HUES6 (cell line): ENCODE measurements around the gene CDKAL1.

Experiments
- H3K27ac ChIP-seq: 2 replicates; pipeline ENCODE4 v1.7.0; 2013; ENCODE audit warnings: low read depth, mild to moderate bottlenecking, low read length, inconsistent platforms
- H3K27me3 ChIP-seq: 2 replicates; pipeline ENCODE4 v1.6.1; 2013; ENCODE audit warnings: low read length; ENCODE audit not compliant: control insufficient read depth, insufficient read depth
- H3K36me3 ChIP-seq: 2 replicates; pipeline ENCODE4 v1.6.1; 2013; ENCODE audit warnings: low read length; ENCODE audit not compliant: control insufficient read depth, insufficient read depth
- H3K4me1 ChIP-seq: 2 replicates; pipeline ENCODE4 v1.6.1; 2013; ENCODE audit warnings: low read length; ENCODE audit not compliant: control insufficient read depth, insufficient read depth
- H3K4me3 ChIP-seq: 2 replicates; pipeline ENCODE4 v1.5.1; 2013; ENCODE audit warnings: low read depth, low read length
- H3K9ac ChIP-seq: one replicate; pipeline ENCODE4 v1.6.1; 2013; ENCODE audit warnings: mild to moderate bottlenecking, low read length
- H3K9me3 ChIP-seq: 2 replicates; pipeline ENCODE4 v1.6.1; 2013; ENCODE audit warnings: low read depth, low read length; ENCODE audit not compliant: control insufficient read depth, insufficient read depth

The CDKAL1 gene

DNA sequence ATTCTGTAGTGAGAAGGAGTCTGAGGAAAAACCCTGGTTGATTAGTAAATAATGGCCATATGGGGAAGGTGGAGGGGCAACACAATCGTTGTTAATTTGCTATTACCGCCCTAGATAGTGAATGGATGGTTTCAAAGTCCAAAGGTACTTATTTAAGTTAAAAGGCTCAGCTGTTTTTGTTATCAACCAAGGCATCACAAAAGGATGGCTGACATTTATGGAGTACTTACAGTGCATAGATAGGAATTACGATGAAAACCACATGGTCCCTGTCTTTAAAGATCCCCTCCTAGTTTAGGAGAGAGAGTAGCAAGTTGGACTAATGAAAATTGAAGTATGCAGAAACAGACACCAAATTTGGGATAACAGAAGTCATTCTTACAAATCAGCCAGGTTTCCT, 319.6 kb downstream of the CDKAL1 start:
- no peaks in the 10 kb centered on the region for H3K27me3 ChIP-seq
- H3K36me3 ChIP-seq, result no peaks in the 10 kb centered on the region
- H3K9me3 ChIP-seq, result no peaks in the 10 kb centered on the region
- H3K4me1 ChIP-seq, result 0 out of 2 replicates have a peak, but pooled peaks cover 4% of the 10 kb centered on the region
- H3K9ac ChIP-seq, result no peak overlapping the region
- no peak overlapping the region for H3K4me3 ChIP-seq
- no peak overlapping the region for H3K27ac ChIP-seq

DNA sequence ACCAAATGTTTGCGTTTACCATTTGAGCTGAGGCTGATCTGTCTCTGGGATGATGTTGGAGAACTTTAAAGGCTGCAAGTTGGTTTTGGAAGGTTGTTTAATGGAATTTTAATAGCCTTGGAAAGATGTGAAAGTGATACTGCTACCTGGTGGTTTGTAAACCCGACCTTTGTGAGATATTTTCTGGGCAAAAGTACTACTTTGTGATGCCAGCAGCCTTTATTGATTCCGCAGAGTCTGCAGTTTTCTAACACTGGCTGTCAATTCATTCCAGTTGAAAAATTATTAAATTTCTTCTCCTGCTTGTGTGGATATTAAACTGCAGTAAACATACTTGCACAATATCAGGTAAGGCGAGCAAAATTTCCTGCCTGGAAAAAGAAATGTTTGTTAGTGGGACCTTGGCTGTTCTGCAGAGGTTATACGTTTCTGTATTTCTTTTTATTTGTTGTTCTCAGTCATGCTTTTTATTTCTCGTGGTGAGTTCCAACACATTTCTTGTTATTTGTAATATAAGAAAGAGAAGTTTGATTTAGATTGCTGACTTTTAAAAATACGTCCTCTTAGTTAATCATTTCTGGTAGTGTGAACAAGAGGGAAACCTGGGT, 322.5 kb downstream of the CDKAL1 start:
- peaks cover 7% of the 10 kb centered on the region for H3K4me1 ChIP-seq
- H3K9me3 ChIP-seq, result no peaks in the 10 kb centered on the region
- H3K27me3 ChIP-seq, result no peaks in the 10 kb centered on the region
- no peak overlapping the region for H3K9ac ChIP-seq
- no peak overlapping the region for H3K4me3 ChIP-seq
- no peak overlapping the region for H3K27ac ChIP-seq
- H3K36me3 ChIP-seq, result no peaks in the 10 kb centered on the region

DNA sequence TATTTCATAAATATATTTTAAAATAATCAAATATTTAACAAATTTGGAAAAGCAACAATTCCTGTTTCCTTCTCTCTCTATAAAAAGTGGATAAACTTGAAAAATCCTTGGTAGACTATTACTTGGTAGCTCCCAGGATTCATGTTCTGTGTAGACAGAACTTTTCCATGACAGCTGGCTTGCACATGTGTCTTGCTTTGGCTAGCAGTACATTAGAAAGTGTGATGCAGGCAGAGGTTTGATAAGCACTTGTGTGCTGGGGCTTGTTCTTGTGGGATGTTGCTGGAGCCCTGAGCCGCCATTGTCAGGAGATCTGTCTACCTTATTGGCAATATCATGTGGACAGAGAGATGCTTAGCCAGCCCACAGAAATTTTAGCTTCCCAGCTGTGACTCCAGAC, 327.2 kb downstream of the CDKAL1 start:
- Histone ChIP-seq H3K27me3 (no peaks in the 10 kb centered on the region), H3K27ac (no peak overlapping the region), H3K9ac (no peak overlapping the region), H3K9me3 (no peaks in the 10 kb centered on the region), H3K36me3 (no peaks in the 10 kb centered on the region), H3K4me1 (peaks cover 19% of the 10 kb centered on the region), H3K4me3 (no peak overlapping the region)

DNA sequence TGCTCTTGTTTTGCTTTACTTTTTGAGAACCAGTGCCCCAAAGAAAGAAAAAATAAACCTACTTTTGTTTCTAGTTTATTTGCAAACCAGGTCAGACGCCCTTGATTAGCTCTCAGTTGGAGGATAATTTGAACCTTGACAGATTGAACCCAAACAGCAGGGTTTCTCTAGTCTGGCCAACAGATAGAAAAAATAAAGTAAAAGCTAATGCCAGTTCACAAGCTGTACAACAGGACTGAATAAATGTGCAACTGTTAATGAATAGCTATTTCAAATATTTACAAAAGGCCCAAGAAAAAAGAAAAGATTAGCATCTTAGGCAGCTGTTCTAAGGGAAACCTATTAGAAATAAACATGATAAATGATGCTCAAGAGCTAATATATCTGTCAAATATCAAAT, 331.8 kb downstream of the CDKAL1 start:
- H3K27ac ChIP-seq, result peak overlapping the region; percentile 76; the same call in 1 of the 2 replicates
- no peaks in the 10 kb centered on the region for H3K27me3 ChIP-seq
- H3K9me3 ChIP-seq, result no peaks in the 10 kb centered on the region
- H3K4me3 ChIP-seq, result no peak overlapping the region
- peaks cover 41% of the 10 kb centered on the region for H3K4me1 ChIP-seq
- H3K9ac ChIP-seq, result no peak overlapping the region
- no peaks in the 10 kb centered on the region for H3K36me3 ChIP-seq

DNA sequence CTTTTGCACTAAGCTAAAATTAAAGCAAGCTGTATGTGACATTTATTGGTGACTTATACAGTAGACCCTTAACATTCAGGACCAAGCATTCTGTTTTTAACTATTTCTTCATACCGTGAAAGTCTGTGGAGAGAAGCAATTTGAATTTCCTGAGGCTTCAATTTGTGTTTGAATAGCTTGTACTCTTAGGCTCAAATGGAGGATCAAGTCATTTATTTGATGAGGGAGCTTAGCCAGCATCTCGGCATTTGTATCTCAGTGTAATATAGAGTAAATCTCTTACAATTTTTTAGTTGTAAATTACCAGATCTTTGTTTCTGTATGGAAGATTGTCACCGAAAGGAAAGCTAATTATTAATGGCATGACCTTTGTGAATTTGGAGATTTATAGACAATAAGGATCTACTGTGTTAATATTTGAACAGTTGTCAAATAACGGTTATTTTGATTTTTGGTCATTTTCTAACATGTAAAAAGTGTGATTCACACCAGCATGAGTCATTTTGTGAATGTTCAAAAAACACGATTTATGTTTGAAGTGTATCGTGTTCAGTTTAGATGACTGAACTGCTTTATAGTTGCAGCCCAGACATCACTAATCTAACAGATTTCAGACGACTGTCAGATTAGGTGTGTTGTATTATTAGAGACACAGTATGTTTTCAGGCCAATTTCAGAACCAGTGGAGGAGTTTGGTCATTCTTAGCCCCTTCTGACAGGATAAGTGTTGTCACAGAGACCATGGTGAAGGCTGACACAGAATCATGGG, 332.9 kb downstream of the CDKAL1 start:
- no peaks in the 10 kb centered on the region for H3K9me3 ChIP-seq
- H3K9ac ChIP-seq, result peak overlapping the region; percentile 29
- H3K27ac ChIP-seq, result peak overlapping the region; percentile 76
- no peaks in the 10 kb centered on the region for H3K36me3 ChIP-seq
- H3K27me3 ChIP-seq, result no peaks in the 10 kb centered on the region
- H3K4me1 ChIP-seq, result peaks cover 46% of the 10 kb centered on the region
- H3K4me3 ChIP-seq, result no peak overlapping the region

DNA sequence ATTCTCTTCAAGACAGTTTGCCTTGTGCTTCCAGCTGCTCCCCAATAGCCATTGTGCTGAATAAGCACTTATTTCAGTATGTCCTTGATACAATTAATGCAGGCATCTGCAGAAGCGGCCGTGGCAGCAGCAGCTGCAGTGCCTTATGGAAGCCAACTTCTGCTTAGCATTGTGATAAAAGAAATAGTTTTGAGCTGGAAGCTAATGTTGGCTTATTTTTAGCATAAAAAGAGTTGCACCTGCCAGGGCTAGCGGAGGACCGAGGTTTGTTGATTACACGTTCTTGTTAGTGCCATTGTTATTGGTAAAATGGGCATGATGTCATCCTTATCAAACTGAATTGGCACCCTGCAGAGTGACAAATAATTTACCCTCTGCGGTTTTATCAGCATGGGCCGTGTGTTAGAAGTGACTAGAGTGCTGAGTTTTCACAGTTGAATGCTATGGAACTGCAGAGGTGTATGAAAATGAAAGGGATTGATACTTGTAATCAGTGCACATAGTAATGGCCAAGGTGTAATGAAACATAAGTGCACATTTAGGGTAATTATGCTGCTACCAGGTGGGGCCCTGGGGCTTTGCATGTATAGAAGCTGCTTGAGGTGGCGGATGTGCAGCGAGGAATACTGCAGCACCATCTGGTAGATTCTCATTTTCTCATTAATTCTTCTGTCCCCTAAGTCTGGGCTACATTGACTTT, 334.3 kb downstream of the CDKAL1 start:
- H3K27me3 ChIP-seq, result no peaks in the 10 kb centered on the region
- H3K36me3 ChIP-seq, result no peaks in the 10 kb centered on the region
- H3K9ac ChIP-seq, result no peak overlapping the region
- H3K9me3 ChIP-seq, result no peaks in the 10 kb centered on the region
- H3K4me3 ChIP-seq, result no peak overlapping the region
- H3K27ac ChIP-seq, result no peak overlapping the region
- peaks cover 56% of the 10 kb centered on the region for H3K4me1 ChIP-seq

DNA sequence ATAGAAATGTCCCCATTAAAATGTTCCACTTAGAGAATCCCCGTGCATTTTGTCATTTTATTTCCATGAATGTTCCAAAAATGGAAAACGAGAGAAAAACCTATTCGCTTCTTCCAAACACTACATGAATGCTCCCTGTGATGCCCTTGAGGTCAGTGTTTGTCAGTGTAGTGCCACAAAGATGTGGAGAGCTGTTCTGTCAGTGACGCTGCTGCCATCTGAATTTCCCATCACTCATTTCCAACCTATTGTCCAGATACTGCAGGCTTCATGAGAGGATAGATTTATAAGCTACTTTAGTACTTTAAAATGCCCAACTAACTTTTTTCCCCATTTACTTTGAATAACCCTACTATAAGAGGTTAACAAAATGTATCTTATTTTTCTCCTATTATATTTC, 335.8 kb downstream of the CDKAL1 start:
- Histone ChIP-seq H3K4me1 (peaks cover 68% of the 10 kb centered on the region), H3K9me3 (no peaks in the 10 kb centered on the region), H3K9ac (no peak overlapping the region), H3K27me3 (no peaks in the 10 kb centered on the region), H3K27ac (no peak overlapping the region), H3K4me3 (no peak overlapping the region), H3K36me3 (no peaks in the 10 kb centered on the region)

DNA sequence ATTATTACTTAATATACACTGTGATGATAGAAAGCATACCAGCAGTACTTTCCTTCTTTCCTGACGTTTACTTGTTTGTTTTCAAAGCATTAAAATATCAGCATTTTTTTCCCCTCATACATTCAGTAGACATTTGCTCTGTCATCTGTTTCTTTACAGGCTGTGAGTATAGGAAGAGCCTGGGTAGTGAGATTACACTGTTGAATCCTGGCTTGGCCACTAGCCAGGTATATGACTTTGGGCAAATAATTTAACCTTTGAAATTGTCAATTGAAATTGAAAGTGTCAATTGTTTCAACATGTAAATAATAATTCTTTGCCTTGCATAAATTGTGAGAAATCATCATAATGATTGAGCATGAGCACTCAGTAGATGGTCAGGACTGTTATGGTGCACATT, 336.2 kb downstream of the CDKAL1 start:
- Histone ChIP-seq H3K4me1 (peaks cover 67% of the 10 kb centered on the region), H3K9me3 (no peaks in the 10 kb centered on the region), H3K27me3 (no peaks in the 10 kb centered on the region), H3K27ac (no peak overlapping the region), H3K9ac (no peak overlapping the region), H3K36me3 (no peaks in the 10 kb centered on the region), H3K4me3 (no peak overlapping the region)

DNA sequence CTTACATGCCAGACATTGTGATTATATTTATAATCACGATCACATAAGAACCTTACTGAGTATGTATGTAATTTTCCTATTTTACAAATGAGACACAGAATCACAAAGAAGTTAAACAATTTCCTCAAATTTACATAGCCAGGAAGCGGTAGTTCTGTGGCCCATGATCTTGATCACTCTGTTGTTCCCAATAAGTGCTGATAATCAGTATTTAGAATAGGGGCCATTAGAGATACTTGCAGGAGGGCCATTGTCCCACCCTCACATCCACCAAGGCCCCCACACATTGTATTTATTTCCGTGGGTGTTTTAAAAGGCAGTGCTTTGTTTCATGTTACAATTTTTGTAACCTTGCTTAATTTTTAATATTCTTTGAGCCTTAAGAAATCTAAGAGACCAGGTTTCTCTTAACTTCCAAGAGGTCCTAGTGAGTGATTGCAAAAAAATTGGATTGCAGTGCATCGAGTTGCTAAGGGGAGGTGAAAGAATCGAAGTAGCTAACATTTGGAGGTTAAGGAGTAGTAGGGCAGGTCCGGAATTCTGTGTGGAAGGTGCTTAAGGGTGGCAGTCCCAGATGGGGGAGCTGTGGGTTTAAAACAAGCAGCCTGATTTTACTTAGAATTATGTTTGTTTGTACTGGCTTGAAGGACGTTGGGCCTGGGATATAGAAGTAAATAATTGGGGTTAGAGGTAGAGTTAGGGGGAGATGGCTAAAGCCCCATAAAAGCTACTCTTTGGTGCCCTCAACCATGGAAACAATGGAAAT, 339.4 kb downstream of the CDKAL1 start:
- Histone ChIP-seq H3K36me3 (no peaks in the 10 kb centered on the region), H3K4me3 (no peak overlapping the region), H3K9ac (peak overlapping the region; percentile 30), H3K27me3 (no peaks in the 10 kb centered on the region), H3K9me3 (no peaks in the 10 kb centered on the region), H3K27ac (peak overlapping the region; percentile 62), H3K4me1 (peaks cover 65% of the 10 kb centered on the region)

DNA sequence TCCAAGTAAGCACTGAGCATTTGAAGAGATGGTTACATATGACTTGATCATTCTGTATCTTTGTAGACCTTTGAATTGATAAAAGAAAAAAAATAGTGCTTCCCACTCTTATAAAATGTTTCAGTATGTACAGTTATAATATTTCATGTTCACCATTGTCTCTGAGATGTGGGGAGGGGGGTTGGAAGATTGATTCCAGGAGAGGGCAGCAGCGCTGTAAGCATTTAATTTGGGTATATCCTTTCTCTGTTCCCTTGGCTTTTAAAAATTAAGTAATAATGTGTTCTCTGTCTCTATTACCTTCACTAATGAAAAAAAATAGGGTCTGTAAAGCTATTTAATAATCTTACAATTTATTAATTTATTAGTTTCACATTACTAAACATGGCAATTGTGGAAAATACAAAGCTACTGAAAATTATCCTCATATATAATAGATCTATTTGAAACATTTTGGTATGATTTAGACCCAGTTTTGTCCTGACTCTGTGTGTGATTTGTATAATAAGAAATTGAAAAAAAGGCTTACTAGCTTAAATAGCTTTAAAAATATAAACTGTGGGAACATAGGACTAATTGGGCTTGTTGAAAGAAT, 341.2 kb downstream of the CDKAL1 start:
- H3K4me1 ChIP-seq, result peaks cover 67% of the 10 kb centered on the region
- no peaks in the 10 kb centered on the region for H3K9me3 ChIP-seq
- no peaks in the 10 kb centered on the region for H3K36me3 ChIP-seq
- no peak overlapping the region for H3K9ac ChIP-seq
- no peak overlapping the region for H3K4me3 ChIP-seq
- no peaks in the 10 kb centered on the region for H3K27me3 ChIP-seq
- no peak overlapping the region for H3K27ac ChIP-seq
